ENCODE measurements around the gene GRIK3.

The GRIK3 gene

DNA sequence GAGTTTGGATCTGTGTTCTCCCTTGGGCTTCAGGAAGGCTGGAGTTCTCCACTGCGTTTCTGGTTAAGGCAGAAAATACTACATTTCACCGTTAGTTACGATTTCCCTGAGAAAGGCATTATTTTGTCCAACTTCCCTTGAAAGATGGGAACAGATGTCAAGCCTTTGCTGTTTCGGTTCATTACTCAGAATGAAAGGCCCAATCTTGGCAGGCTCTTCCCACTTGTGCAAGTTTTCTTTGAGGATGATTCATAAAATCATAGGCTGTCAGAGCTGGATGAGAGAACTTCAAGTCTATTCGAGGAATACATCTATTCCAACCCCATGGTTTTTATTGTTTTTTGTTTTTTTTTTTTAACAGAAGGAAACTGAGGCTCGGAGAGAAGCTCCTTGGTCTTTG is 205.2 kb downstream of the GRIK3 start:
- peaks cover 15 to 28% of the 10 kb centered on the region in 2 donors for H3K27me3 Mint-ChIP-seq
- H3K27ac Mint-ChIP-seq, result no peak overlapping the region
- H3K4me1 Mint-ChIP-seq, result no peaks in the 10 kb centered on the region
- no peaks in the 10 kb centered on the region for H3K36me3 Mint-ChIP-seq
- no peak for ATAC-seq (replicated peaks)
- no peaks in the 10 kb centered on the region for H3K9me3 Mint-ChIP-seq
- no peak for DNase-seq
- no peak overlapping the region for H3K4me3 Mint-ChIP-seq

DNA sequence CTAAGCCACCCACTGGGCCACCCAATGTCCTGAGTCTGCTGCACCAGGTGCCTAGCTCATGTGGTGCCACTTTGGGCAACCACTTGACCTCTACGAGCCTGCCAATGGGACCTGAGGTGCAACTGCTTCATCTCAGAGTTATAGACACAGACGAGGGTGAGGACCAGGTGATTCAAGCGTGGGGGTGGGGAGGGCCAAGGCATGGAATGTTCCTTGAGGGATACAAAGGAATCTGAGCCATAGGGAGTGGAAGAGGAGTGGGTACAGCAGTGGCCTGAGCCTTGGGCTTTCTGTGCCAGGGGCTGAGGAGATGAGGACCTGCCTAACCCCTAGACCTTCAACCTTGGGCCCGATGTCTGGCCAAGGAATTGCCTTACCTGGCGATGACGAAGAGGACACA is 209.1 kb downstream of the GRIK3 start:
- Mint-ChIP-seq H3K9me3 (no peaks in the 10 kb centered on the region), H3K27me3 (peaks cover 17 to 31% of the 10 kb centered on the region in 2 donors), H3K4me3 (no peak overlapping the region), H3K27ac (no peak overlapping the region), H3K36me3 (no peaks in the 10 kb centered on the region), H3K4me1 (no peaks in the 10 kb centered on the region)
- no peak for DNase-seq
- ATAC-seq (replicated peaks), result no peak

DNA sequence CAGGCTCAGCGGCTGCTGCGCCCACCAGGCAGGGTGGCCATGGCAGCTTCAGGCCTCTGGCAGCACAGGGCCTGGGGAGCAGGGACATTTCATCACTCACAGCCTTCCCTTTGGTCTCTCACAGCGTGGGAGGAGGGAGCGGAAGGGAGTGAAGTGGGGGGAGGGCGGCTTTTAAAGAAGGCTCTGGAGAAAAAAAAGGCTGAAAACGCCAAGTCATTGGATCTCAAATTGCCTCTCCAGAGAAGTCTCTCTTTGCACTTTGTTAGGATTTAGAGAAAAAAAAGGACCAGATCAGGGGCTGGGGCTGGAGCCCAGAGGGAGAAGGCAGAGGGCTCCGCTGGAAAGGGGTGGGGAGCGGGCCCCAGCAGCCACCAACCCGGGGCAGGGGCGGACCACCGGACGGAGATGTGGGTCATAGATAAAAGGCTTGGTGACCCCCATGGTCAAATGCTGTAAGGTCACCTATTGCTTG is 209.9 kb downstream of the GRIK3 start:
- Mint-ChIP-seq H3K36me3 (no peaks in the 10 kb centered on the region), H3K4me3 (no peak overlapping the region), H3K27ac (no peak overlapping the region), H3K27me3 (peaks cover 20 to 25% of the 10 kb centered on the region in 2 donors), H3K4me1 (no peaks in the 10 kb centered on the region), H3K9me3 (no peaks in the 10 kb centered on the region)
- ATAC-seq (replicated peaks) (no peak), DNase-seq (no peak)

DNA sequence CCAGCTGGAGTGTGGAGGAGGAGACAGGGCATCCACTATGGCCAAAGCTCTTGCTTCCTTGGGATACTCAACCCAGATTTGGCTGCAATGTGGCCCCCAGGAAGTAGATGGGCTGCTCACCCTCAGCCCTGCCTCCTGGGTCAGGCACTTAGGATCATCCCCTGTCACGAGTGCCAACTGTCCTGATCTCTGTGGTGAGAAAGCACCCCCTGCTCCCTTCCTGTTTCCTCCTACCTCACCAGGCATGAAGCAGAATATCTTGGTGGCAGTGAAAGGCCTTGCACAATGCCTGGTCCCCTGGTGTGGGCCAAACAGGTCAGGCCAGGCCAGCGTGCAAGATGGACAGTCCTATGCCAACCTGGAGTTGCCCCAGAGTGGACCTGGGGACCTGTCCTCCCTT is 211.7 kb downstream of the GRIK3 start:
- H3K4me1 Mint-ChIP-seq, result no peaks in the 10 kb centered on the region
- no peak for DNase-seq
- no peaks in the 10 kb centered on the region for H3K36me3 Mint-ChIP-seq
- H3K27ac Mint-ChIP-seq, result no peak overlapping the region
- ATAC-seq (replicated peaks), result no peak
- H3K9me3 Mint-ChIP-seq, result no peaks in the 10 kb centered on the region
- H3K27me3 Mint-ChIP-seq, result peaks cover 27 to 31% of the 10 kb centered on the region in 2 donors
- no peak overlapping the region for H3K4me3 Mint-ChIP-seq

DNA sequence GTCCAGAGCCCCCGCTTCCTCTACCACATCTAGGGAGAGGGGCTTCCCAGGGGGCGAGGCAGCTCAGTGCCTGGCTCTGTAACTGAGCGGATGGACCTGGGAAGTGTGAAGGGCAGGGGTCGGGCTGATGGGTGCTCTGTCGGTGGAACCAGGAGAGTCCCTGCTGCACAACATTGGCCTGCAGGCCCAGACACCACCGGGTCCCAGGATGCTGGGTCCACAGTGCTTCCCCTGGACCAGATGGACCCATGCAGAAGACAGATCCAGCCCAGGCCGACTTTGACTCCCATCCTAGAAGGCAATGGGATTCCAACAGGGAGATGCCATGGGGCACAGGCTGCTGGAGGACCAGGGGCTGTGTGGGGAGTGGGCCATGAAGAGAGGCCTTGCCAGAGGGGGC is 212.9 kb downstream of the GRIK3 start:
- DNase-seq, result no peak

DNA sequence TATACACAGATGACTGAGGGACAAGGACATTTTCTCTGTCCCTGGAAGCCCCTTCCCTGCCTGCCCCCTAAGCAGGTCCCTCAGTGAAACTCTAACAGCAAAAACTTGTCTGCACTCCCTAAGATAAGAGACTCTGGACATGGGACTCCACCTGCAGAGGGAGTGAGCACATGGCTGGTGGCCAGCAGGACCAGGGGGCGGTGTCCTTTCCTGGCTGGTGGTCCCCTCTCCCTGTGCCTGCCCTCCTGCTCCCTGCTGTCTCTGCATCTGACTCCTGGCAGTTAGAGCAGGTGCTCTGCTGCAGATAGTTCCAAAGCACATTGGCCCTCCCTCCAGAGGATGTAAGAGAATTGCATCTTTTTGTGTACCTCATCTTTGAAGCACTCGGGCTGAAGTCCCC is 215.5 kb downstream of the GRIK3 start:
- H3K4me1 Mint-ChIP-seq, result no peaks in the 10 kb centered on the region
- no peak for DNase-seq
- no peak overlapping the region for H3K27ac Mint-ChIP-seq
- peaks cover 14 to 19% of the 10 kb centered on the region in 2 donors for H3K27me3 Mint-ChIP-seq
- H3K36me3 Mint-ChIP-seq, result no peaks in the 10 kb centered on the region
- no peaks in the 10 kb centered on the region for H3K9me3 Mint-ChIP-seq
- no peak for ATAC-seq (replicated peaks)
- no peak overlapping the region for H3K4me3 Mint-ChIP-seq

More for the DNA sequence above, 212.9 kb downstream of the GRIK3 start:
- Mint-ChIP-seq H3K27ac (no peak overlapping the region), H3K4me1 (no peaks in the 10 kb centered on the region), H3K4me3 (no peak overlapping the region), H3K27me3 (peaks cover 24 to 27% of the 10 kb centered on the region in 2 donors), H3K36me3 (no peaks in the 10 kb centered on the region), H3K9me3 (no peaks in the 10 kb centered on the region)
- ATAC-seq (replicated peaks), result no peak

DNA sequence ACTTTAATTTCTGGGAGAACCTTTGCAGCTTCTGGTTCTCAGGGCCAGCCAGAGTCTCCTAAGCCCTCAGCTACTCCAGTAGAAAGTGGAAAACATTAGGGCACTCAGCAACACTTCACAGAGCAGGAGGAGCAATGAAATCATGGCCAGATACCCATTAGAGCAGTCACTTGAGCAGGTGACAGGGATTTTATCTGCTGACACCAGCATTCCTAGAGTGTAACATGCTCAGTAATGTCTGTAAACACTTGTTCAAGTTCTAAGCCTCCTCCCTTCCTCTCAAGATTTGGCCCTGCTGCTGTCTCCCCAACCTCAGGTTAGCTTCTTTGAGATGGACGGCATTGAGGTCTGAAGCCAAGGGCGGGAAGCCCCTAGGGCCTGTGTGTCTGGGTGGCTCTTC is 218.0 kb downstream of the GRIK3 start:
- Mint-ChIP-seq H3K36me3 (no peaks in the 10 kb centered on the region), H3K4me1 (no peaks in the 10 kb centered on the region), H3K9me3 (no peaks in the 10 kb centered on the region), H3K4me3 (no peak overlapping the region), H3K27ac (no peak overlapping the region), H3K27me3 (peaks cover 10 to 12% of the 10 kb centered on the region in 2 donors)
- ATAC-seq (replicated peaks), result no peak
- no peak for DNase-seq

DNA sequence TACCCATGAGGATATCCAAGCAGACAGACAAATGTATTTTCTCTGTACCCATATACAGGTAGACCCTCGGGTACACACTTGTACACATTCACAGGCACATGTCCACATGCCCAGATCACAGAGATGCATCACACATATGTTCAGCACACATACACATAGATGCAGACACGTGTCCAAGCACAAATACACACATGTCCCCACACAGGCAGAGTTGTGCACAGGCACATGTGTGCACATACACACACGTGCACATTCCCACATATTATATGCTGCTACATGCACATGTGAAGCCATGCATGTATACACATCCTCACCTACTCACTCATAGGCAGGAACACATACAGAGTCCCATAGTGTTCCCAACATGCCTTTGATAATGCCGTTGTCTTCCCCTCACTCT is 219.5 kb downstream of the GRIK3 start:
- H3K4me1 Mint-ChIP-seq, result no peaks in the 10 kb centered on the region

DNA sequence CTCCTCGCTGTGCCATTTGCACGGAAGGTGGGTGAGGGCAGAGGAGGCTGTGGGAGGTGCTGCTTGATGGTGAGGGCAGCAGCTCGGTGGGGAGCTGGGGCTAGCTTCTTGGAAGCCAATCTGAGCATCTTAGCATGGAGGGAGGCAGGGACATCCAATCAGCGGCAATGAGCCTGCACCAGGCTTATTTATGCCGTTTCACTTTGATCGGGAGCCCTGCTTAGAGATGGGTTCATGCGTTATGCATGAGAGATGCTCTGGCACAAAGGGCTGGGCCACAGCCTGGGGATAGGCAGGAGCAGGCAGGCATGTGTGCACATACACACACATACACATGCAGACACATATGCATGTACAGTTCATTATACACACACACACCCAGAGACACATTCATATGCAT is 220.2 kb downstream of the GRIK3 start:
- no peak for ATAC-seq (replicated peaks)
- Mint-ChIP-seq H3K27ac (no peak overlapping the region), H3K27me3 (peaks cover 4 to 19% of the 10 kb centered on the region in 2 donors), H3K4me1 (no peaks in the 10 kb centered on the region), H3K36me3 (no peaks in the 10 kb centered on the region), H3K9me3 (no peaks in the 10 kb centered on the region), H3K4me3 (no peak overlapping the region)
- DNase-seq, result no peak

More for the DNA sequence above, 219.5 kb downstream of the GRIK3 start:
- Mint-ChIP-seq H3K9me3 (no peaks in the 10 kb centered on the region), H3K27ac (no peak overlapping the region), H3K27me3 (peaks cover 10 to 16% of the 10 kb centered on the region in 2 donors), H3K4me3 (no peak overlapping the region), H3K36me3 (no peaks in the 10 kb centered on the region)
- no peak for DNase-seq
- ATAC-seq (replicated peaks), result no peak

DNA sequence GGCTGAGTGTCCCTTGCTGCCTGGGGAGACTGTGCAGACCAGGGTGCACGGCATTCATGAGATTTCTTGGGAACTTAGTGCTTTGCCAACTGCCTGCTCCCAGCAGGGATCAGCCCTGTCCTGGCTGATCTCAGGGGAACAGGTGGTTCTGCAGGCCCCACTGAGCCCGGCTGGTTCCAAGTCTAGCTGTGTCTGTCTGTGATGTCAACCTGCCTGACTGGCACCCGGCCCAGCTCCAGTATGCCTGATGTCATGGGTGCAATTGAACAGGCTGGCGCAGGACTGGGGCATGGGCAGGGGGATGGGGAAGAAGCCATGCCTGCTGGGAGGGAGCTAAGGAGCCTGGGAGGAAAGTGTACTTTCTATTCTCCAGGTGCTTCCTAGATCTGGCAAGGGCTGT is 227.1 kb downstream of the GRIK3 start:
- Mint-ChIP-seq H3K27me3 (peaks cover 8 to 24% of the 10 kb centered on the region in 2 donors), H3K4me1 (no peaks in the 10 kb centered on the region), H3K4me3 (no peak overlapping the region), H3K27ac (no peak overlapping the region), H3K36me3 (no peaks in the 10 kb centered on the region), H3K9me3 (no peaks in the 10 kb centered on the region)
- no peak for DNase-seq
- ATAC-seq (replicated peaks), result no peak

DNA sequence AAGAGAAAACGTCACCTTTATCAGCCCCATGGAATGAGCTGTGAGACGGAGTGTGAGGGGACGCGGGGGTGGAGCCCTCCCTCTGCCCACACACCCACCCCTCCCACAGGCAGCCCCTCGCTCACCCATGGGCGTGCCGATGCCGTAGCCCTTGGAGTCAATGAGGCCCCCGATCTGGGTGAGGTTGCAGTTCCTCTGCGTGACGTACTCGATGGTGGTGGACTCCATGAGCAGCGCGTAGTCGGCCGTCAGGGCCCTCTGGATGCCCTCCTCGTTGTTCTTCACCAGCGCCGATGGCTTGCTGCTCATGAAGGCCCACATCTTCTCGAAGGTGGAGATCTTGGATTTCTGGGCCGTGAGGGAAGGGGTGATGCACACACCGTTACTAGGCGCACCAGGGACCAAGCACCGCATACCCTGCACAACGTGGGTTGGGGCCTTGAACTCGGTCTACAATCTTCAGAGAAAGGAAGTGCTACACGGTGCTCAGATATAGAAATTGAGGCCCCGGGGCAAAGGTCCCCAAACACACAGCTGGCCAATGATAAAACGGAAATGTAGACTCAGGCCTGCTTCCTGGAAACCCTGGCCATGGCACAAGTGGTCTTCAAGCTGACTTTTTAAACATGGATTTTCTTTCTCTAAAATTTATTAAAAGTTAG is 228.2 kb downstream of the GRIK3 start:
- DNase-seq (no peak), ATAC-seq (replicated peaks) (no peak)
- Mint-ChIP-seq H3K4me1 (no peaks in the 10 kb centered on the region), H3K27ac (no peak overlapping the region), H3K27me3 (peaks cover 8 to 24% of the 10 kb centered on the region in 2 donors), H3K36me3 (no peaks in the 10 kb centered on the region), H3K4me3 (no peak overlapping the region), H3K9me3 (no peaks in the 10 kb centered on the region)

DNA sequence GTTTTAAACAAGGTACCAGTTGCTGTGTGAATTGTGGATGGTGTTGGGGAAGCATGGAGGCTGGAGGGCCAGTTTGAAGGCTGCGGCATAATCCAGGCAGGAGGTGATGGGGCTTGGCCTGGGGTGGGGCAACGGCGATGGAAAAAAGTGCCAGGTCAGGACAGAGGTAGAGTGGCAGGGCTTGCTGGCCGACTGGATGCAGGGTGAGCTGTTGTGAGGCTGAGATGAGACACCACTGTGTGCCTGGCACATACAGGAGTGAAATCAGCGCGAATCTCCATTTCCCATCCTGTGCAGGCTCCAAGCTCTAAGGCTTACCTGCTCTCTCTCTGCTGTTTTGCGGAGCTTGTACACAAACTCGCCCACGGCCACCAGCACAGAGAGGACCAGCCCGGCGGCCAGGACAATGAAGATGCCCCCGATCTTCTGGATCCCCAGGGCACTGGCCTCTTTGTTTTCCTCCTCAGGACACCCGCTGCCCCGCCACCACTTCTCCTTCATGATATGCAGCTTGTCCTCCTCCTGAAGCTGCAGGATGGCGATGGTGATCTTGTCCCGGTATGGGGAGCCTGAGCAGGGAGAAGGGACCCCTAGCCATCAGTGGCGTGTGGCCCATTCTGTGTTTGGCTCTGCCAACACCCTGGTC is 229.5 kb downstream of the GRIK3 start:
- Mint-ChIP-seq H3K36me3 (no peaks in the 10 kb centered on the region), H3K4me3 (no peak overlapping the region), H3K27me3 (peaks cover 8 to 20% of the 10 kb centered on the region in 2 donors), H3K4me1 (no peaks in the 10 kb centered on the region), H3K9me3 (no peaks in the 10 kb centered on the region), H3K27ac (no peak overlapping the region)
- DNase-seq (no peak), ATAC-seq (replicated peaks) (no peak)

DNA sequence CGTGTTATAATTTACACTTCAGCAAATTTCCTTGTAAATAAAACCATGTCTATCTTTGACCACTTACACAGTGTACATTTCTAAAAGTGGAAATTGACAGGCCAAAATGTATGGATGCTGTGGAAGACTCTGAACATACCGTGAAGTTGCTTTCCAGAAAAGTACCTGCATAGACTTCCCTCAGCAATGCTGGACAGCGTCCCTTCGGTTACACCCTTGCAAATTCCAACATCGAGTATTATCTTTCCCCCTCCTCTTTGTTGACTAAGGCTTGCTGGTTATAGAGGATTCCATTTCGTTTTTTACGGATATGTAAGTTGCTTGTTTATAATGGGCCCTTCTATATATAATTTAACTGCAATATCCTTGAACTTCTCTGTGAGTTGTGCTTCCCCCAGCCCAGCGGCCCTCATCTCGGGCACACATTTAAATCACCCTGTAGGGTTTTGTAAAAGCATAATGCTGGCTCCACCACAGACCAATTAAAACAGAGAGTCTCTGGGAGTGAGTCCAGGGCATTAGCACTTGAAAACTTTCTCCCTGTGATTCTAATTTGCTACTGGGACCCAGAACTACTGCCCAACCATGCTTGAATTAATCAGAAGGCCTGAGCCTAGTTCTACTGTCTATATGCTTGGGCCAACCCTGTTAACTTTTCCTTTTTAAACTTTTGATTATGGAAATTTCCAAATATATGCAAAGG is 230.3 kb downstream of the GRIK3 start:
- Mint-ChIP-seq H3K4me1 (no peaks in the 10 kb centered on the region), H3K9me3 (no peaks in the 10 kb centered on the region), H3K27me3 (peaks cover 8 to 14% of the 10 kb centered on the region in 2 donors), H3K36me3 (no peaks in the 10 kb centered on the region), H3K27ac (no peak overlapping the region), H3K4me3 (no peak overlapping the region)
- DNase-seq (no peak), ATAC-seq (replicated peaks) (no peak)

DNA sequence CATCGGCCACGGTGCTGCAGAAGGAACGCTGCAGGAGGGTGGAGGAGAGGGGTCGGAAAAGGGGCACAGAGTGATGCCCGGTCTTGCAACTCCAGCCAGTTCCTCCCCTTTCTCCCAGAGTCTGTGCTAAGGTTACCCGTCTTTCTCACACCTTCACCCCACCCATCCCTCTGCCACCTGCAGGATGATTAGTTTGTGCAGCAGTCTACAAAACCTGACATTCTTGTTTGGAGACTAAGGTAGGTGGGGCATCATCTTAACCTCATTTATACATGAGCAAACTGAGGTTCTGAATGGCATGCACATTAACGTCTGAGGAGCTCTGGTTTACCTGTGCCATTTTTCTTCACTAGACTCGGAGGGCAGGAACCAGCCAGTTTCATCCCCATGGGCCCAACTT is 232.3 kb downstream of the GRIK3 start:
- DNase-seq (no peak), ATAC-seq (replicated peaks) (no peak)
- no peaks in the 10 kb centered on the region for H3K4me1 Mint-ChIP-seq
- H3K27me3 Mint-ChIP-seq, result peaks cover 8 to 14% of the 10 kb centered on the region in 2 donors
- no peaks in the 10 kb centered on the region for H3K36me3 Mint-ChIP-seq
- no peaks in the 10 kb centered on the region for H3K9me3 Mint-ChIP-seq
- H3K4me3 Mint-ChIP-seq, result no peak overlapping the region
- no peak overlapping the region for H3K27ac Mint-ChIP-seq

DNA sequence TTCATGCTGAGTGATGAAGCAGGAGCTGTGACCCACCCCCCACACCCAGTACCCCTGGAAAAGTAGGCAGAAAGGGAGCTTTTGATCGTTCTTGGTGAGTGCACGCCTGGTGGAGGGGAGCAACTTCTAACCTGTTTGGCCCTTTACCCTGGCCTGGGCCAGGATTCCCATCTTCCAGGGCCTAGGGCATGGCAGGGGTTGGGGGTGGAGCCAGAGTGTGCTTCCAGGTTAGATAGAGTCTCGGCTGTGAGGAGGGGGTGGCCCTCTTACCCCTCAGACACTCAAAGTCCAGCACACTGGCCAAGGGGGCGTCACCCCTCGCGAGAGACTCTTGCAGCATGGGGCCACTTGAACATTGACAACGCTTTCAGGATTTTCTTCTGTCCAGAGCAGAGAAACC is 236.6 kb downstream of the GRIK3 start:
- DNase-seq (no peak), ATAC-seq (replicated peaks) (no peak)
- Mint-ChIP-seq H3K27ac (no peak overlapping the region), H3K4me3 (no peak overlapping the region), H3K9me3 (peaks cover 2 to 4% of the 10 kb centered on the region in 2 donors), H3K36me3 (no peaks in the 10 kb centered on the region), H3K27me3 (peaks cover under 1% of the 10 kb centered on the region in 2 donors), H3K4me1 (no peaks in the 10 kb centered on the region)

All from stimulated activated naive B cell treated with anti-CD40 and anti-IgM and Interleukin-4, amounts not matched to agents 10 μg/mL and 1 μg/mL and 100 μg/mL, for 72 hours (primary cell).